AG10803 (cell line): ENCODE results near the gene NCOA6.
A peak's percentile ranks its signal among the peaks of the same experiment; 100 is the strongest.

Experiments
- DNase-seq: peaks from one replicate; pipeline ENCODE4 v3.0.0; 2010; ENCODE audit warnings: low read depth
- H3K4me3 ChIP-seq: 2 replicates; pipeline ENCODE4 v1.5.1; 2011; ENCODE audit warnings: mild to moderate bottlenecking, low read length, control low read depth
- CTCF ChIP-seq: conservative IDR thresholded peaks from 2 replicates; pipeline ENCODE4 v1.5.1; 2011; ENCODE audit warnings: mild to moderate bottlenecking, low read length, control low read depth, inconsistent platforms

The NCOA6 gene

GRCh38 chr20:34825530-34826362 lies at the start of gene NCOA6:
Gene NCOA6 (minus strand): TSS chr20:34825651. CDS start chr20:34782355, 43,296 bp downstream.
- peak; percentile 78 for DNase-seq
- H3K4me3 ChIP-seq: peak within 1 kb of the TSS; percentile 98
- TF ChIP-seq CTCF: no peak

DNA sequence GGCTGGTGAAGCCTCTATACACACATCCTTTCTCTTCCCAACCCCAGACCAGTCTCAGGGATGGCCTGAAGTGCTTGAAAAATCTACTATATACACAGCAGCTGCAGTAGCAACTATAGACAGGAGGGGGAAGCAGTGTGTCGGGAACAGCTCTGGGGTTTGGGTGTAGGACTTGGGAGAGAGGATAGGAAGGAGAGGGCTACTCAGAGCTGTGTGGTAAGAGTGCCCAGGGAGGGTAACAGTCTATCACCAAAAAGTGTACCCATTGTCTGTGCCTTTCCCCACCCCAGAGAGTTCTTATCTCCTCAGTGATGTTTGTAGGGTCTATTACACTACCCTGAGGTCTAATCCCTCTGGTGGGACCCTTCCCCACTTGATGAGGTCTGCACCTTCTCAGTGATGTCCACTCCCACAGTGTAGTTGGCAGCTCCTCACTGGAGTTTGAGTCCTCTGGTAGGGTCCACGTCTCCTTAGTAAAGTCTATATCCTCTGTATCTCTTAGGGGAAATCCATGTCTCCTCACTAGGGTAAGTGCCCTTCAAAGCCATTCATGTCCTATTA lies 48.7 kb upstream of the NCOA6 start:
- no peak overlapping the region for H3K4me3 ChIP-seq
- peak; percentile 87 for DNase-seq
- TF ChIP-seq CTCF: peak; percentile 99

- DNase-seq: no peak
- peak overlapping the region; percentile 85 for H3K4me3 ChIP-seq
- TF ChIP-seq CTCF: no peak
Measured at GRCh38 chr20:34873583-34874093, 48.2 kb upstream of the NCOA6 start.

DNA sequence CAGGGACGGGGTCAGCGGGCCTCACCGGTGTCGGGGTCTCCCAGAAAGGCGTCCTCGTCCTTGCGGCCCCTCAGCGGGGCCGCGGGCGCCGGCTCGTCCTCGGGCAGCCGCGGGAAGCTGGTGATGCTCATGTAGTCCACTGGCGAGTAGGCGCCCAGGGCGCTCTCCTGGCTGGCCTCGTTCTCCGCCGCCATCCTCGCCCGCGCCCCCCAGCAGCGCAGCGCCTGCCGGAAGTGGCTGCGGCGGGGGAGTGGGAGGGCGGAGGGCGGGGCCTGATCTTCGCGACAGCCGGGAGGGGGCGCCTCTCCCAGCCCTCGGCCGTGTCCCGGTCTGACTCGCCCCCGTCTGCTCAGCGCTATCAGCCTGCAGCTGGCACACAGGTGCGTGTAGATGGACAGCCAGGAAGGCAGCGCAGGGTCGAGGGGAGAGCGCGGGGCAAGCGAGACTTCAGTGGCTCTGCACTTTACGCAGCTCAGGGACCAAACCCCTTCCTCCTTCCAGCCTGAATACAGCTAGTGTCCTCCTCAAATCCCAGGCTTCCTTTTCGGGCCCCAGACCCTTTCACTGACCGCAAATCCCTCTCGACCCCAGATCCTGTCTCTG lies 47.3 kb upstream of the NCOA6 start, which contains the start of gene GGT7:
Gene GGT7, minus strand, starts transcription at position 235 of the 603 bp plus-strand sequence. Its CDS starts 41 bp downstream, at position 194.
- TF ChIP-seq CTCF: peak; percentile 54
- DNase-seq: peak; percentile 69
- peak within 1 kb of the TSS; percentile 85 for H3K4me3 ChIP-seq

GRCh38 chr20:34871966-34872621 lies 46.6 kb upstream of the NCOA6 start:
- H3K4me3 ChIP-seq: peak overlapping the region; percentile 85
- DNase-seq: peak; percentile 7
- TF ChIP-seq CTCF: no peak

DNA sequence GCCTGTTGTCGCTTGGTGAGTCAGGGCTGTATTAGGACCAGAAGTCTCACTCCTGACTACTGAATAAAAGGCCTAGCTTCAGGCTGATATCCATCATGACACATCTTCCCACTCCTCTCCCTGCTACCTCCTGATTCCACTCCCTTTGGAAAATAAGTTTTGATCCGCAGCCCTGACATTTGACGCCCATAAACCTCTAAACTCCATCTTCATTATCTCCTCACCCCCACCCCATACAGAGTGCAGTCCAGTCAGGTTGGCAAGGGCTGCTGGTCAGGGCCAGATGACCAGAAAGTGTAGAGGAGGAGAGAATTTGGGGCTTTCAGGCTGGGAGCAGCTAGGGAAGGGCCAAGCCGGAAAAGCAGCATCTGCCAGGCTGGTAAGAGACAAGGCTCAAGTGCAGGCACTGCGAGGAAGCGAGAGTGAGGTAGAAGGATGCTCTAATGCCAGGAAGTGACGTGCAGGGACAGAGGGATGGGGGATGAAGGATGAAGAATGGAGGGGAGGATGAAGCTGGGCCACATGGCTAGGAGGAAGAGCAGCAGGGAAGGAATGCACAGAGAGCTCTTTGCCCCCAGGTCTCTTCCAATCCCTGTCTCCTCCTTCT lies 46.0 kb upstream of the NCOA6 start:
- no peak for TF ChIP-seq CTCF
- H3K4me3 ChIP-seq: peak overlapping the region; percentile 85
- DNase-seq: no peak
